Lower leg skin (tissue), 4 donors: ENCODE measurements around the gene ETFA. TPM values are rescaled to one million over a fixed set of nuclear protein-coding genes. Genes with fewer than 3 reads are reported as not detected.
"Not testable (repeated sequence)": the region's sequence is repeated elsewhere in the genome, so short reads cannot be mapped to it uniquely, and the experiment has no call there.

Source experiments
- DNase-seq, 2 donors: peaks; one replicate each; pipeline ENCODE4 v3.0.0-alpha.2; 2019; ENCODE audit warnings: low spot score in 2 of 2
- H3K4me3 ChIP-seq: fragments of 200-600 bp; sonication (generic); 2 replicates; pipeline ENCODE4 v1.5.1; 2017; ENCODE audit warnings: mild to moderate bottlenecking, low read depth; ENCODE audit not compliant: poor library complexity, severe bottlenecking
- POLR2A ChIP-seq, 2 donors: fragments of 450-650 bp; IDR thresholded peaks; one replicate each; pipeline ENCODE4 v1.6.1; 2016 to 2017; ENCODE audit warnings: antibody characterized with exemption in 2 of 2, mild to moderate bottlenecking in 1 of 2, moderate library complexity in 1 of 2
- WGBS, 2 donors: methylation state at CpG; one replicate each; pipeline ENCODE4 v1.1.5; 2018; 5-methylcytosine and 5-hydroxymethylcytosine counted together
- intact Hi-C: fragments of 100-400 bp; cut with DNase I; formaldehyde crosslinking; loops from one replicate; pipeline ENCODE4 v1.15.0; 2023; ENCODE audit warnings: low total_unique reads
- total RNA-seq, 4 donors: library from RNA; depleted of rRNA; stranded (reverse); fragments of >200 nt; gene quantifications; one replicate each; pipeline ENCODE4 v1.1.0, GENCODE V29; 2016
- TF ChIP-seq, protein P1 (sequence below), 3 donors: fragments of 450-650 bp; IDR thresholded peaks; one replicate each; pipeline ENCODE4 v1.5.1; 2016; ENCODE audit warnings: antibody characterized with exemption in 3 of 3, mild to moderate bottlenecking in 3 of 3, moderate library complexity in 2 of 3

The ETFA gene
- total RNA-seq, 4 donors from 2014 or later: 65.1 to 110 (median 67.5) TPM

- DNase-seq: no peak
- TF ChIP-seq POLR2A (IDR thresholded peaks at IDR 0.05): no peak
- TF ChIP-seq, protein P1, sequence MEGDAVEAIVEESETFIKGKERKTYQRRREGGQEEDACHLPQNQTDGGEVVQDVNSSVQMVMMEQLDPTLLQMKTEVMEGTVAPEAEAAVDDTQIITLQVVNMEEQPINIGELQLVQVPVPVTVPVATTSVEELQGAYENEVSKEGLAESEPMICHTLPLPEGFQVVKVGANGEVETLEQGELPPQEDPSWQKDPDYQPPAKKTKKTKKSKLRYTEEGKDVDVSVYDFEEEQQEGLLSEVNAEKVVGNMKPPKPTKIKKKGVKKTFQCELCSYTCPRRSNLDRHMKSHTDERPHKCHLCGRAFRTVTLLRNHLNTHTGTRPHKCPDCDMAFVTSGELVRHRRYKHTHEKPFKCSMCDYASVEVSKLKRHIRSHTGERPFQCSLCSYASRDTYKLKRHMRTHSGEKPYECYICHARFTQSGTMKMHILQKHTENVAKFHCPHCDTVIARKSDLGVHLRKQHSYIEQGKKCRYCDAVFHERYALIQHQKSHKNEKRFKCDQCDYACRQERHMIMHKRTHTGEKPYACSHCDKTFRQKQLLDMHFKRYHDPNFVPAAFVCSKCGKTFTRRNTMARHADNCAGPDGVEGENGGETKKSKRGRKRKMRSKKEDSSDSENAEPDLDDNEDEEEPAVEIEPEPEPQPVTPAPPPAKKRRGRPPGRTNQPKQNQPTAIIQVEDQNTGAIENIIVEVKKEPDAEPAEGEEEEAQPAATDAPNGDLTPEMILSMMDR (IDR thresholded peaks at IDR 0.05): no peak
- no peak overlapping the region for H3K4me3 ChIP-seq
- 61 to 69% methylated on average over 3 of the region's 3 CpGs for WGBS, 2 donors
- intact Hi-C loops: no loop called here
These were observed 12.8 kb upstream of the ETFA start for GRCh38 chr15:76324066-76324465.

DNA sequence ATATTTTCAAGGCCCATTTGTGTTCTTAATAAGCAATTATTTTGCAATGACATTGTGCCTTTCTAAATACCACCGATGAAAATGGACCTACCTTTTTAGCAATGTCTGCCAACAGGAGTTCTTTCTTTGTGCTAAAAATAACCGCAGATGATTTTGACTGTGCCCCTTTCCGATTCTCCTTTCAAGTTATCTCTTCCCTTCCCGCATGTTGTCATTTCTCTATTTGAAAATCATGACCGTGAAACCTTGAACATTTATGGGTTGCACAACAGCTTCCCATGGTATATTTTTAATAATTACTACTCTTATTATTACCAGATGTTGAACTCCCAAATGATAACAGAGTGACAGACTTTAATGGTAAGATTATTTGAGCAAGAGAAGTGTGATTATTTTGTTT is 10.3 kb upstream of the ETFA start:
- H3K4me3 ChIP-seq: no peak overlapping the region
- TF ChIP-seq POLR2A (IDR thresholded peaks at IDR 0.05): no peak
- no peak for DNase-seq
- intact Hi-C loops: no loop called here
- WGBS, 2 donors: 75 to 76% methylated on average over 5 of the region's 5 CpGs

GRCh38 chr15:76321171-76321570 is 9.9 kb upstream of the ETFA start:
- no peak overlapping the region for H3K4me3 ChIP-seq
- no peak for DNase-seq
- WGBS, 2 donors: 68 to 77% methylated on average over 10 of the region's 10 CpGs
- intact Hi-C loops: no loop called here
- TF ChIP-seq POLR2A (IDR thresholded peaks at IDR 0.05): no peak
- TF ChIP-seq, protein P1 (IDR thresholded peaks at IDR 0.05): no peak

DNA sequence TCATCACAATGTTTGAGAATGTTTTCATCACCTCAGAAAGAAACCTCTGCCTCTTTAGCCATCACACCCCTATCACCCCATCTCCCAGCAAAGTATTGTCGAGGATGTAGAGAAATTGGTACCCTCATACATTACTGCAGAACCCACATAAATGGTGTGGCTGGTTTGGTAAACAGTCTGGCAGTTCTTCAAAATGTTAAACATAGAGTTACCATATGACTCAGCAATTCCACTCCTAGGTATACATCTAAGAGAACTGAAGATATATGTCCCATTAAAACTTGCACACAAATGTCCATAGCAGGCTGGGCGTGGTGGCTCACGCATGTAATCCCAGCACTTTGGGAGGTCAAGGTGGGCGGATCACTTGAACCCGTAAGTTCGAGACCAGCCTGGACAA is 8.7 kb upstream of the ETFA start:
- intact Hi-C loops: no loop called here
- no peak overlapping the region for H3K4me3 ChIP-seq
- no peak for TF ChIP-seq POLR2A (IDR thresholded peaks at IDR 0.05)
- TF ChIP-seq, protein P1 (IDR thresholded peaks at IDR 0.05): no peak
- DNase-seq: no peak
- WGBS, 2 donors: 89 to 91% methylated on average over 6 of the region's 6 CpGs

DNA sequence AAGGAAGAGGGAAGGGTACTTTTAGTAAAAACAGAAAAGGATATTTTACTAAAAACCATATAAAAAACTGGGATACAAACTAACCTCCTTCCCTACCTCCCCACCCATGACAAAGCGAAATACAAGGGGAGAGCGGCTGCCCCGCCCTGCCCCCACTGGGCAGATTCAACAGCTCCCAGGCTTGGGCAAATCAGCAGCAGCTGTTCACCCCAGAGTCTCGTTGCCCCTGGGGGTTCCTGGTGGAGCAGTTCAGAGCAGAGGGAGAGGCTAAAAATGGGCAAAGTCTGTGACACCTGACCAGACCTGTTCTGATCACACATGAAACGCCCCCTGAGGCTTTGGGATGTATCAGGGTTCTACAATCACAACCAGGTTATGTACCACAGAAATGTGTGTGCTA is 2.5 kb upstream of the ETFA start:
- H3K4me3 ChIP-seq: no peak overlapping the region
- intact Hi-C loops: no loop called here
- 24 to 39% methylated on average over 5 of the region's 5 CpGs for WGBS, 2 donors
- DNase-seq: no peak
- TF ChIP-seq, protein P1 (IDR thresholded peaks at IDR 0.05): no peak
- no peak for TF ChIP-seq POLR2A (IDR thresholded peaks at IDR 0.05)

DNA sequence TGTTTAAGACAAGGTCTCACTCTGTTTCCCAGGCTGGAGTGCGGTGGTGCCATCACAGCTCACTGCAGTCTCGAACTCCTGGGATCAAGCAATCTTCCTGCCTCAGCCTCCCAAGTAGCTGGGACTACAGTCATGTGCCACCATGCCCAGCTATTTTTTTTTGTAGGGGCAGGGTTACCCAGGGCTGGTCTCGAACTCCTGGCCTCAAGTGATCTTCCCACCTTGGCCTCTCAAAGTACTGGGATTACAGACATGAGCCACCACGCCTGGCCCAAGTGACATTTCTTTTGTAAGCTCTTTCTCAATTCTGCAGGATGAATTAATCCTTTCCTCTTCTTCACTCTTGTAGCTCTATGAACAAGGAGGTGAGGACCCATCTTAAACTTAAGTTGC is 1.9 kb upstream of the ETFA start:
- DNase-seq, intact Hi-C loops, H3K4me3 ChIP-seq: not testable (repeated sequence)
- WGBS, 2 donors: 56 to 79% methylated on average over 4 of the region's 4 CpGs

DNA sequence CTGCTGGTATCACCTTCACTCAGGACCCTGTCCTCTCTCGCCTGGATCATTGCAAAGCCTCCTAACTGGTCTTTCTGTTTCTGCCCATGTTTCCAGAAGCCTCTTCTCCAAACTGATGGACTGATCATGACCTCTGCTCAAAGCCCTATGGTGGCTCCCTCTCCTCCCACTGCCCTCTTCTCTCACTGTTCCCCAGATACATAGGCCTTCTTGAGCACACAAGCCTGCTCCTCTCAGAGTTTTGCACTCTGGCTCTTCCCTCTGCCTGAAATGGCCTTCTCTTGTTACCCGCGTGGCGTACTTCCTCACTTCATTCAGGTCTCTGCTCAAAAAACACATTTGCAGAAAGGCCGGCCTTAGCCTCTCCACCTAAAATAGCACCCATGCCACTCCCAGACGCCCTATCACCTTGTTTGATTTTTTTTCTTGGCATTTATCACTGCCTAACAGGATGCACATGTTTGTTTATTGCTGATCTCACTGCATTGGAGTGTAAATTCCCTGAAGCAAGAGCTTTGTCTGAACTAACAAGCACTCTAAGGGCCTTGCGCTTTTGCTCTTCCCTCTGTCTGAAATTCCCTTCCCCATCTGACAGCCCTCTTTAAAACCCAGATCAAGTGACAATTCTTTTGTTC is 1.4 kb upstream of the ETFA start:
- no peak for TF ChIP-seq POLR2A (IDR thresholded peaks at IDR 0.05)
- TF ChIP-seq, protein P1 (IDR thresholded peaks at IDR 0.05): no peak
- intact Hi-C loops: no loop called here
- WGBS, 2 donors: 57 to 60% methylated on average over 7 of the region's 7 CpGs
- no peak for DNase-seq
- no peak overlapping the region for H3K4me3 ChIP-seq
